Femur (tissue), 1 donor: ENCODE data around the gene ATP1B2.
"Not testable (repeated sequence)": the region's sequence is repeated elsewhere in the genome, so short reads cannot be mapped to it uniquely, and the experiment has no call there.

Experiments
- DNase-seq: peaks from one replicate; pipeline ENCODE4 v3.0.0-alpha.2; 2017

ATP1B2 gene, protein sequence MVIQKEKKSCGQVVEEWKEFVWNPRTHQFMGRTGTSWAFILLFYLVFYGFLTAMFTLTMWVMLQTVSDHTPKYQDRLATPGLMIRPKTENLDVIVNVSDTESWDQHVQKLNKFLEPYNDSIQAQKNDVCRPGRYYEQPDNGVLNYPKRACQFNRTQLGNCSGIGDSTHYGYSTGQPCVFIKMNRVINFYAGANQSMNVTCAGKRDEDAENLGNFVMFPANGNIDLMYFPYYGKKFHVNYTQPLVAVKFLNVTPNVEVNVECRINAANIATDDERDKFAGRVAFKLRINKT

DNA sequence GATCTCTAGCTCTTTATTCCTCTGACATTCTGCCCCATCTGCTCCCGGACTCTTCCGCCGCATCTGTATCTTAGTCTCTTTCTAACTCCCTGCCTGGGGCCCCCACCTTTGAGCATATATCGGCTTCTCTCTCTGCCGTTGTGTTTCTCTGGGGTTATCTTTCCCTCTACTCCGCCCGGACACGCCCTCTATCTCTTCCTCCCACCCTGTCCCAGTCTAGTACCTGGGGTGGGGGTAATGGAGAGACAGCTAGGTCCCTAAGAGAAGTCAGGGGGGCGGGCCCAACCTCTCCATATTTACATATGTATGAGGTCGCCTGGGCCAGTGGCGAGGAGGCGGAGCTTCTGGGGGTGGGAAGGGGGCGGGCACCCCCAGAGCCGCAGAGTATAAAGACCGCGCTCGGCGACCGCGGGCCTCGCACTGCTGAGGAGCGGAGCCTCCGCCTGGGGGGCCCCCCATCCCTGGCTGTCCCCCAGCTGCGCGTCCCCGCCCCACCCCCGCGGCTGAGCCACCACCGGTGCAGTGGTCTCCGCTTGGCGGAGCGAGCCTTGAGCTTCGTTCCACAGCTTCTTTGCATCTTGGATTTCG, at the start of gene ATP1B2:
TSS of gene ATP1B2 (plus strand) at position 418 of the 588 bp plus-strand sequence. CDS start 593 bp downstream, outside the sequence.
- DNase-seq: peak; percentile 86

DNA sequence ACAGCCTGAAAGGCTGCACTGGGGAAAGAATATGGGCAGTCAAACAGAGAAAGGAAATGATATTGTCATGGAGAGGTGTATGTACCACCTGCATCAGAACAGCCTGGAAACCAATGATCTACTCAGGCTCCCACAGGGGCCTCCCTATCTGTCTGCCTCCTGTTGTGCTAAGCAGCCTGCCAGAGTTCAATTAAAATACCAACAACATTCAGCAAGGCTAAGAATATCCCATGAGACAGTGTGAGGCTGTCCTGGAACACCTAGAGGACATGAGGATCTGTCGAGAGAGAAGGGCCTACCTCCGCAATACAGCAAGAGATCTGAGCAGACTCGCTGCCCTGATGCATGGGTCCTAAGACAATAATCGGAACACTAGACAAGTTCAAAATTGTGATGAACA, 44.4 kb upstream of the ATP1B2 start:
- DNase-seq: no peak

DNA sequence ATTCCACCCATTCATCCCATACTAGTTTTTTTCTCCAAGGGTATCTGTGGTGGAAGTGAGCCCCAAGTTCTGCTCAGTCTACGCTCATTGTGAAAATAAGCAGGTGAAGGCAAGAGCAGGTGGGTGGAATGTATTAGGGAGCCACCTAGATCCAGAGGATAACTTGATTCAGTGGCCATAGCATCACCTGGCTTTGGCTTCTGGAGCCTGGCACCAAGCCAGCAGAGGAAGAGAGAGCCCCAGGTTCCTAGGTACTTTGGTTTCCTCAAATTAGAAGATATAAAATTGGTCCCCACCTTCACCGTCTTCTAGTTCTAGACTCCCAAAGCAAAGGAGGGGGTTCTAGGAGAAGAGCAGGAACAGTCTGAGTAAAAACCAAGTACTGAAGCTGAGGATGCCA, 40.1 kb upstream of the ATP1B2 start:
- no peak for DNase-seq

DNA sequence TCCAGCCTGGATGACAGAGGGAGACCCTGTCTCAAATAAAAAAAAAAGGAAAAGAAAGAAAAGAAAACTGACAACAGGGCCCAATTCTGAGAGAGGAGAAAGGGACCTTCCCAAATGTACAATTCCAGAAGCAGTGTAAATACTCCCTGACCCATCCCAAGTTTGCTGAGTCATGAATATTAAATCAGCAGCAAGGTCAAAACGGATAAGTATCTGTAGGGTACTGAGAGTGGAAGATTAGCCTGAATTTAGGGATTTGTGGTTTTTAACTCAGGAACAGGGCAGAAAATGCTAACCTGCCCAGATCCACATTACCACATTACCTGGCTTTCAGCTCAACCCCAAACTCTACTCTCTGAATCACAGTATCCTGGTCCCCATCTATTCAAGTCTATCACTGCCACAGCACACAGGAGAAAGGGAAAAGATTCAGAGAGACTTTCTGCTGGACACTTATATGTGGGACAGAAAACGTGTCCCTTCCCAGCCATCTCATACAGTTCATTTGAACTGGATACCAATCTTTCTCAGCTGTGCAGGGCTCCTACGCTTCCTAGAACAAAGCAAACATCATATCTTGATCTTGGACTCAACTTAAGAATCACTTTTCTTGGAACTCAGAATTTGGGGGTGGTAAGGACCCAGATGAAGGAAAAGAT, 39.0 kb upstream of the ATP1B2 start:
- no peak for DNase-seq

DNA sequence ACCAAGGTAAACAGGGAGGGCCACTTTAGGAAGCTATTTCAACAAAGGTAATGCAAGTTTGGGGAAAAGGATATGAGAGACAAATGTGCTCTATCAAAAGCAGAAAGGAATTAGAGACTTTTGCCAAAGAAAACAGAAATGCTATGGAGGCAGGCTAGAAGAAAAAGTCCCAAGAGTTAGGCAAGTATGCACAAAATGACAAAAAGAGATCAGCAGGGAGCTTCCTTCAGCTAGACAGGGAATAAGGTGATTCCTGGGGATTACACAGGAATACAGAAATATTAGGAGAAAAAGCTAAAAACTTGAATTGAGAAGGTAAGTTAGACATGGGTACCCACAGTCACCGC, 38.5 kb upstream of the ATP1B2 start:
- DNase-seq: no peak

DNA sequence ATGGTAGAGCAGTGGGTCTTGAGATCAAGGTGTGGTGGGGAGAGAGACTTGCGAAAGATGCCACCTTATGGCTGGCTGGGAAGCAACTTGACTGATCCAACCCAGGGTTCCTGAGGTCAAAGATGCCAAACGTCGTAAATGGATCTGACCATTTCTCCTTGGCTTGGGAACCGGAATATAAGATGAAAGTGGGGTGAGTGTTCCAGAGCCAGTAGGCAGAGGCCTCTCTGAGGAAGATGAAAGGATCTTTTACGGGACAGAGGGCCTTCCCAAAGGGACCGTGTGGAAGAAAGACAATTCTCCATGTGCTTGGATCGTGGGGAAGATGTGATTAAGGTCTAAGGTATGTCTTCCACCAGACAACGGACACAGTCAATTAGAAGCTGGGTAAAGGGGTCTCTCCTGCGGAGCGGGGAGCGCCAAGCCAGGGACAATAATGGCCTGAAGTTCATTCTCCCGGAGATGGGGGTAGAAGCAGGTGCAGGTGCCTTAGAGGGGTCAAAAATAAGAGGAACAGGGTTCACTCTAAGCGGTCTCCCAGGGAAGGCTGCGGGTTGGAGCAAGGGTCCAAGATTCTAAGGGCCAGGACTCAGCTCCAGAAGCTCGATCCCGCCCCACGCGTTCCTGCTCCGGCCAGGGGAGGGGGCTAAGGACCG, 36.8 kb upstream of the ATP1B2 start:
- no peak for DNase-seq

DNA sequence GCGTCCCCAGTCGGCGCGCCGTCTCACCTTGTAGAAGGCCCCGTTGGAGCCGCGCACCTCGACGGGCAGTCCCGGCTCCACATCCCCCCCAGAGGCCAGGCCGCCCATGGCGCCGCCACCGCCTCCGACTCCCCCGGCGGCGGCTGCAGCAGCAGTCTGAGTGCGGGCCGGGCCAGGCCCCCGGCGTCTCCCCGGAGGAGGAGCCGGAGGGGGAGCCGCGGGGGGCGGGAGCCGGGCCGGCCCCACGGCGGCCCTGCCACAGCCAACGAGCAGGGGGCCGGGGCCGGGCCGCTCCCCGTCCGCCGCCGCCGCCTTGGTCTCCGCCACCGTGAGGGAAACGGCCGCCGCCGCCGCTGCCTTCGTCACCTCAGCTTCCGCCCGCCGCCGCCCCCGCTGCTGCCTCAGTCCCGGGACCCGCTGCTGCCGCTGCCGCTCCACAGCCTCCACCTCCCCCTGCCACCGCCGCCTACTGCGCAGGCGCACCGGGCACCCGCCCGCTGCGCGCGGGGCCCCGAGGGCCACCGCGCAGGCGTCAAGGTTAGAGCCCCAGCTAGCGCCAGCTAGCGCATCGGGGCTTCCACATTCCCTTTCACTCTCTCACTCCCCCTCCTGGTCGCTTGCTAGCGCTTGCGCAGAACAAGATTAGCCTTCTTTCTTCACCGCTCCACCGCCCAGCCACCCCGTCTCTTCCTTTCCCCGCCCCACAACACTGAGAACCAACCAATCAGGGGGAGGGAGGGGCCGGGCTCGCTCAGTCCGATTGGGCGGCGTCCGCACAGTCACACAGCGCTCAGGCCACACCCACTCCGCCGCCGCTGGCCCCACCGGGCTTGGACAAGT, 36.1 kb upstream of the ATP1B2 start, which contains the start of gene FXR2:
TSS of gene FXR2 (minus strand) at position 473 of the 840 bp plus-strand sequence. CDS start at position 108, 365 bp downstream.
- peak; percentile 100 for DNase-seq

DNA sequence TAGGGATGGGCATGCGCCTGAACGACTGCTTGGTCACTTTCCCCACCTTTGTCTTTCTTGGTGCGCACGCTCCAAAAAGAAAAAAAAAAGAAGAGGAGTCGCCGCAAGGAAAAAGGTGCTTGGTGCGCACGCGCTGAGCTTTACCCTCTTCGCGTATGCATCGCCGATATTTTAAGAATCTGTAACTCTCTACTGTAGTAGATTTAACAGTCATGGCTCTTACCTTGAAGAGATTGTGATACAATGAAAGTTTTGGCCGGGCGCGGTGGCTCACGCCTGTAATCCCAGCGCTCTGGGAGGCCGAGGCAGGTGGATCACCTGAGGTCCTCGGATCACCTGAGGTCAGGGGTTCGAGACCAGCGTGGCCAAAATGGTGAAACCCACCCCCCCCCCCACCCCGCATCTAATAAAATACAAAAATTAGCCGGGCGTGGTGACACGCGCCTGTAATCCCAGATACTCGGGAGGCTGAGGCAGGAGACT, 35.4 kb upstream of the ATP1B2 start:
- no peak for DNase-seq

DNA sequence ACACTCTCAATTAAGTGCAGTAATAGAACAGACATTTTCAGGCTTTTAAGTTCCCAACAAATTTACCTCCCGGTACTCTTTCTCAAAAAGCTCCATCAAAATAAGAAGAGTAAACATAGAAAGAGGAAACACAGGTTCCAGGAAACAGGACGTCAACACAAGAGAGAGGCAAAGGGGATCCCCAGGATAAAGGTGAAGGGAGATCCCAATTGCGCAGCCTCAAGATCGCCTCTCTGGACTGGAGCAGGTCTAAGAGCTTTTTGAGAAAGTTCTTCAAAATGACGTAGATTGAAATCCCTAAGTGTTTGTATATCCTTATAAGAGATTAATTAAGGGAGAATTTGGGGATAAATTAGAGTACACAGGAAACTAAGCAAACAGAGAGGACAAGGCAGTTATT, 32.1 kb upstream of the ATP1B2 start:
- no peak for DNase-seq

DNA sequence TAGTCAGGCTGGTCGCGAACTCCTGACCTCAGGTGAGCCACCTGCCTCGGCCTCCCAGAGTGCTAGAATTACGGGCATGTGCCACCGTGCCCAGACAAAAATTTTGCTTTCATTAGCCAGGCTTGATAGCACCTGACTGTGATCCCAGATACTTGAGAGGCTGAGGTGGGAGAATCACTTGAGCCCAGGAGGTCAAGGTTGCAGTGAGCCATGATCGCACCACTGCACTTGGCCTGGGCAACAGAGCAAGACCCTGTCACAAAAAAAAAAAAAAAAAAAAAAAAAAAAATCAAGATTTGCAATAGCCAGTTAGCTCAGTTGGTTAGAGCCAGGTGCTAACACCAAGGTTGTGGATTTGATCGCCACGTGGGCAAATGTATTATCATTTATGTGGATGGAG, 29.9 kb upstream of the ATP1B2 start:
- DNase-seq: no peak

DNA sequence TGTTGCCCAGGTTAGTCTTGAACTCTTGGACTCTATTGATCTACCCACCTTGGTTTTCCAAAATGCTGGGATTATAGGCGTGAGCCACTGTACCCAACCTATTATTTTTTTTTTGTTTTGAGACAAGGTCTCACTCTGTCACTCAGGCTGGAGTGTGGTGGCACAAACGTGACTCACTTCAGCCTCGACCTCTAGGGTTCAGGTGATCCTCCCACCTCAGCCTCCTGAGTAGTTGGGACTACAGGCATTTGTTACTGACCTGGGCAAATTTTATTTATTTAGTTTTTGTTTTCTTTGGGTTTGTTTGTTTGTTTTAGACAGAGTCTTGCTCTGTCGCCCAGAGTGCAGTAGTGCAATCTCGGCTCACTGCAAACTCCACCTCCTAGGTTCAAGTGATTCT, 27.1 kb upstream of the ATP1B2 start:
- no peak for DNase-seq

DNA sequence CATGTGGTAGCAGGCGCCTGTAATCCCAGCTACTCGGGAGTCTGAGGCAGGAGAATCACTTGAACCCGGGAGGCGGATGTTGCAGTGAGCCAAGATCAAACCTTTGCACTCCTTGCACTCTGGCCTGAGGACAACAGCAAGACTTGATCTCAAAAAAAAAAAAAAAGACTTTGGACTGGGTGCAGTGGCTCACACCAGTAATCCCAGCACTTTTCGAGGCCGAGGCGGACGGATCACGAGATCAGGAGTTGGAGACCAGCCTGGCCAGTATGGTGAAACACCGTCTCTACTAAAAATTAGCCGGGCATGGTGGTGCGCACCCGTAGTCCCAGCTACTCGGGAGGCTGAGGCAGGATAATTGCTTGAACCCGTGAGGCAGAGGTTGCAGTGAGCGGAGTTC, 25.0 kb upstream of the ATP1B2 start:
- not testable (repeated sequence) for DNase-seq

DNA sequence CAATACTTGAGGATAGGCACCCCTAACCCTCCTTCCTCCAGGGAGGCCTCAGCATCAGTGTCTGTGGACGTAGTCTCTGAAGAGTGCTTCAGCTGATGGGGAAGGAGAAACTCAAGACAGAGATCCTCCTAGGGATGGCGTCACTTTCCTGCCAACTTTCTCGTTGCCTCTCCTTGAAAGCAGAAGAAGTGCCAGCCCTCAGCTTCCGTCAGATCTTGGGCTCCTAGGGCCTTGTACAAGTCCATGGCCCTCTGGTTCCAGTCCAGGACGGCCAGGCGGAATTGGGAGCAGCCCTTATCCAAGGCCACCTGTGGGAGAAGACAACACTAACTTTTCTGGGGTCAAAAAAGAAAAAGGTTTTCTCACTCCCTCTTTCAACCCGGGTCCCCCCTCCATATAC, 24.4 kb upstream of the ATP1B2 start:
- peak; percentile 41 for DNase-seq

DNA sequence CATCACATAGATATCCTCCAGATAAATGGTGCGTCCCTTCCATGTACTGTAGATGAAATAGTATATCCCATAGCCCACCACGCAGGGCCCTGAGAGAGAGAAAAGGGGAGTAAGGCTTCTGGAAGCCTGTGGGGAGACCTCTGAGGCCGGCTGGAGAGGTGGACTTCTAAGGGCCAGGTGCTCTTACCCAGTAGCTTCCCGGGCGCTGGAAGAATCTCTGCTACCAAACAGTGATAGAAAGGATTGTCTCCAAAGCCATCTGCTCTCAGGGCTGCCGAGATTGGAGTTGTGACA, 23.8 kb upstream of the ATP1B2 start:
- no peak for DNase-seq

DNA sequence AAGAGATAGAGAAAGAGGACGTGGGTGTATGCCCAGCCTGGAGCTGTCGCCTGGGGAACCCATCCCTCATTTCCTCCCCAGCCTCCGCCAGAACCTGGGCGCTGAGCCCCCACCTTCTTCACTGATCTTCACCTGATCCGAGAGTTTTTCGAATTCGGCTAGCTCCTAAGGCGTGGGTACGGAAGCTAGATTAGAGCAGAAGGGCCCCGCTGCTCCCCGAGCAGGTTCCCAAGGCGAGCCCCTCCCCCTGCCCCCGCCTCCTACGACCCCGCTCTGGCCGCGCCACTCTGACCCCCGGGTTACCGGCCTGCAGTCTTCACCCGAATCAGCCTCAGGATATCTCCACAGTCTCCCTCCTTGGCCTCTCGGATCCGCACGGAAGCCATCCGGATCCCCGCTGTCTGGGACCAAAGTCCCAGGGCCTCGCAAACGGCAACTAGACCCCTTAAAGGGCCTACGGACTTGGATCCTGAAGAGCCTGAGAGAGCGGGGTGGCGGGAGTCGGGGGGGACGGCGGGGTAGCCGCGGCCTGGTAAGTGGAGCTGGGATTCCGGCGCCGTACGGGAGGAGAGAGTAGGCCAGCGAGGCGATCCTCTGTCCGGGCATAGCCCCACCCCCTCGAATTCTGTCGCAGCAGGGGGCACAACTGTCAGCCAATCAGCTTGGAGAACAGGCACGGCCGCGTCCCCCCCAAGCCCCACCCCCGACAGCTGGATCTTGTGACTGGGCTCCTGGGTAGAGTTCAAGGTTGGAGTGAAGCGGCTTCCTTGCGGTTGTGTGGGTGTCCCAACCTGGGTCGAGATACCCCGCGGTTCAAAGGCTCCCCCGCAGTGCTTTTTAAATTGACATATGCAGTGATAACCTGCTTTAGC, 23.2 kb upstream of the ATP1B2 start, which contains the start of gene SAT2:
TSS of gene SAT2 (minus strand) at position 572 of the 872 bp plus-strand sequence. CDS start at position 386, 186 bp downstream.
- peak; percentile 97 for DNase-seq

DNA sequence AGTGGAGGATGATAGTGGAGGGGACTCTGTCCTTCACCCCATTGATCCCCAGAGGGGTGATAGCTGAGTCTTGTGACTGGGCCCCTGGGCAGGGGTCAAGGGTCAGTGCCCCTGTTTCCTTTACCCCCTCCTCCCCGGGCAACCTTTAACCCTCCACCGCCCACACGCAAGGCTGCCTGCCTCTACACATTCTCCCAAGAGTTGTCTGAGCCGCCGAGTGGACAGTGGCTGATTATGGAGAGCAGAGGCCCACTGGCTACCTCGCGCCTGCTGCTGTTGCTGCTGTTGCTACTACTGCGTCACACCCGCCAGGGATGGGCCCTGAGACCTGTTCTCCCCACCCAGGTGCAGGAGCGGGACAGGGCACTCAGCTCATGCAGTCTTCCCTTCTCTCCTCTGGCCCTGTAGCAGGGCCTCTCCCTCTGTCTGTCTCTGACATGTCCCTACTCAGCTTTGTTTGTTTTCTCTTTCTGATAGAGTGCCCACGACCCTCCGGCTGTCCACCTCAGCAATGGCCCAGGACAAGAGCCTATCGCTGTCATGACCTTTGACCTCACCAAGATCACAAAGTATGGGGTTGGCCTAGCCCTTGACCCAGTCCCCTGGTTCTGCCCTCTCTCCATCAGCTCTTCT, 20.7 kb upstream of the ATP1B2 start, which contains the start of gene SHBG:
TSS of gene SHBG (plus strand) at position 197 of the 633 bp plus-strand sequence. CDS start at position 235, 38 bp downstream.
- no peak for DNase-seq

DNA sequence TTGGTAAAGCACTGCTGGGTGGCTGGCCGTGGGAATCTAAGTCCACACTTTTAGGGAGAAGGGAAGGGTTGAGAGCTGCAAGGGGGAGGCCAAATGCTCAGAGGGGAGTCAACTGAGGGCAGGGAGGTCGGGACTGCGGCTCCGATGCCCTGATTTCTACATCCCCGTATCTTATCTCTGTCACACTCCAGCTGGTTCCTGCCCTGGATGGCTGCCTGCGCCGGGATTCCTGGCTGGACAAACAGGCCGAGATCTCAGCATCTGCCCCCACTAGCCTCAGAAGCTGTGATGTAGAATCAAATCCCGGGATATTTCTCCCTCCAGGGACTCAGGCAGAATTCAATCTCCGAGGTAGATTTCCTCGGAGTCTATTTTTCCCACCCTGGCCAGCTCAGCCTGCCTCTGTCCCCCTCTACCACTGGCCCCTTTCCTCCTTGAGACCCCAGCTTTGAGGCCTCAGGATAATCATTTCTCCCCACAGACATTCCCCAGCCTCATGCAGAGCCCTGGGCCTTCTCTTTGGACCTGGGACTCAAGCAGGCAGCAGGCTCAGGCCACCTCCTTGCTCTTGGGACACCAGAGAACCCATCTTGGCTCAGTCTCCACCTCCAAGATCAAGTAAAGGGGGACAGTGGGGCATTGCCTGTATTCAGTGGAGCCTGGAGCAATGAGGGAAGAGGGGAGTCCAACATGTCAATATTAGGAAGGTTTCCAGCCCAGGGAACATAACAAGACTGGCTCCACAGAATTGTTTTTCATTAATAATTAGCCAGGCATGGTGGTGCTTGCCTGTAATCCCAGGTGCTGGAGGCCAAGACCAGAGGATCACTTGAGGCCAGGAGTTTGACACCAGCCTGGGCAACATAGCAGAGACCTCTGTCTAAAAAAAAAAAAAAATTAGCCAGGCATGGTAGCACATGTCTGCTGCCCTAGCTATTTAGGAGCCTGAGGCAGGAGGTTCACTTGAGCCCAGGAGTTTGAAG, 19.0 kb upstream of the ATP1B2 start:
- no peak for DNase-seq

DNA sequence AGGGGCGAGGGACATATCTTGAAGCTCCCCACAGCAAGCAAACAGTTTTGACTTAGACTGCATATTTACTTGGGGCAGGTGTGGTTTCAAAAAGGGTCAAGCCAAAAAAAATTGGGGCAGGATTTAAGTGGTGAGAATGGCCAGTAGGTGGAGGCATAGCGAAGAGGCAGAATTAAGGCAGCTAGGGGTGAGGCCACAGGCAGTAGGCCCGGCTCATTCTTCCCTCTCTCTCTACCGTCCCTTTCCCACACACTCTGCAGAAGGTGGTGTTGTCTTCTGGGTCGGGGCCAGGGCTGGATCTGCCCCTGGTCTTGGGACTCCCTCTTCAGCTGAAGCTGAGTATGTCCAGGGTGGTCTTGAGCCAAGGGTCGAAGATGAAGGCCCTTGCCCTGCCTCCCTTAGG, 18.2 kb upstream of the ATP1B2 start:
- DNase-seq: no peak

DNA sequence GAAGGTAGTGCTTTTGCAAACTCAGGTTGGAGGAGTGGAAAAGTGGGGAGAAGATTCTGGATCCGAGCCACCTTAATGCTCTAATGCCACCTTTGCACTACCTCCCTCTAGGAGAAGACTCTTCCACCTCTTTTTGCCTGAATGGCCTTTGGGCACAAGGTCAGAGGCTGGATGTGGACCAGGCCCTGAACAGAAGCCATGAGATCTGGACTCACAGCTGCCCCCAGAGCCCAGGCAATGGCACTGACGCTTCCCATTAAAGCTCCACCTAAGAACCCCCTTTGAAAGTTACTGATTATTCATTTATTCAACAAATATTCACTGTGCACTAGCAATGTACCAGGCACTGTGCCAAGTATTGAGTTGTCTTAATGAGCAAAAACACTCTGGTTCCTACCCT, 17.6 kb upstream of the ATP1B2 start:
- no peak for DNase-seq

DNA sequence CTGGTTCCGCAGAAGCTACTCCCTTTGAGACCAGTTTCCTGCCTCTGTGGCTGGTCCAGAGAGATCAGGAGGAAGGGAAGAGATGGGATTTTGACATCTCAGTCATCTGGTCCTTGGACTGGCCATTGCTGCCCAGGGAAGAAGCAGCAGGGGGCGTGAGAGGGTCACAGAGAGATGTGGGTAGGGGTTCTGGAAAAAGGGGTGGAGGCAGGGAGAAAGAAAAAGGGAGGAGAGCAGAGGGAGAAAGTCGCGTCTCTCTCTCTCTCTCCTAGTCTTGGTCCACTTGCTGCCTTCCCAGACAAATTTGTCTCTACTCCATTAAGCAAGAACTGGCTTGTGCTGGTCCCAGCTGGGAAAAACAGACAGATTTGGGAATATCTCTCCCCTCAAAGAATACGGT, 16.3 kb upstream of the ATP1B2 start:
- peak; percentile 78 for DNase-seq
